ENCODE measurements around the gene TNFRSF8. TPM values are rescaled to one million over a fixed set of nuclear protein-coding genes. Genes with fewer than 3 reads are reported as not detected.

The TNFRSF8 gene
- total and polyA plus RNA-seq, 2 of the 13 experiments (the other 11 are each of a cell fraction or from before 2014, with no cell fraction given) = not detected

- no peak overlapping the region for H2AFZ ChIP-seq (ENCODE audit: low read length)
- 25% methylated on average over 9 of the region's 9 CpGs for WGBS (ENCODE audit: low lambda C conversion rate)
- H3K79me2 ChIP-seq (ENCODE audit: insufficient read depth, low read length) = no peaks in the 10 kb centered on the region
- no peak for DNase-seq (ENCODE audit: low spot score)
- ATAC-seq = no peak
- POLR2A ChIA-PET = no interaction called here
- peaks cover 0 to 12% of the 10 kb centered on the region in 2 experiments; a peak in 2 of 5 replicates for H3K27me3 ChIP-seq (ENCODE audit: control insufficient read depth in 1 of 2, insufficient read depth in 2 of 2, low read length in 2 of 2)
- no peaks in the 10 kb centered on the region for H3K9me3 ChIP-seq (ENCODE audit: low read length)
- CTCF ChIA-PET (ENCODE audit: low intra/inter-chr PET ratio, low total read pairs) = no interaction called here
- intact Hi-C loops (cut with micrococcal nuclease; ENCODE audit: unreplicated experiment) = no loop called here
- no peaks in the 10 kb centered on the region for H3K36me3 ChIP-seq (replicated peaks in 1 of 2; ENCODE audit: control insufficient read depth in 1 of 2, insufficient read depth in 2 of 2, low read length in 2 of 2)
- no peak overlapping the region for H3K4me3 ChIP-seq (replicated peaks in 1 of 3; ENCODE audit: insufficient read depth in 1 of 3, low read depth in 2 of 3, low read length in 3 of 3)
- no peaks in the 10 kb centered on the region for H4K20me1 ChIP-seq (ENCODE audit: insufficient read depth, low read length)
- H3K4me2 ChIP-seq (ENCODE audit: low read depth, low read length) = no peak overlapping the region
- no peak overlapping the region for H3K27ac ChIP-seq (ENCODE audit: extremely low read length, insufficient read depth, low read length)
- peaks cover 14% of the 10 kb centered on the region for H3K4me1 ChIP-seq (ENCODE audit: insufficient read depth, low read length)
- no peak overlapping the region for H3K9ac ChIP-seq (ENCODE audit: insufficient read depth, low read depth, low read length)
- FAIRE-seq = no peak
- in situ Hi-C loops (cut with HindIII; ENCODE audit: extremely low pct_ligation_motif_present, low pct_unique_long_range_greater_than_20kb) = no loop called here
- BruUV-seq (replicated peaks) = no TSS peak
- TF ChIP-seq SP1 (IDR thresholded peaks at IDR 0.05) = no peak
- TF ChIP-seq SP1 (CRISPR knock-in tag; IDR thresholded peaks at IDR 0.05) = no peak
- TF ChIP-seq, protein P1, sequence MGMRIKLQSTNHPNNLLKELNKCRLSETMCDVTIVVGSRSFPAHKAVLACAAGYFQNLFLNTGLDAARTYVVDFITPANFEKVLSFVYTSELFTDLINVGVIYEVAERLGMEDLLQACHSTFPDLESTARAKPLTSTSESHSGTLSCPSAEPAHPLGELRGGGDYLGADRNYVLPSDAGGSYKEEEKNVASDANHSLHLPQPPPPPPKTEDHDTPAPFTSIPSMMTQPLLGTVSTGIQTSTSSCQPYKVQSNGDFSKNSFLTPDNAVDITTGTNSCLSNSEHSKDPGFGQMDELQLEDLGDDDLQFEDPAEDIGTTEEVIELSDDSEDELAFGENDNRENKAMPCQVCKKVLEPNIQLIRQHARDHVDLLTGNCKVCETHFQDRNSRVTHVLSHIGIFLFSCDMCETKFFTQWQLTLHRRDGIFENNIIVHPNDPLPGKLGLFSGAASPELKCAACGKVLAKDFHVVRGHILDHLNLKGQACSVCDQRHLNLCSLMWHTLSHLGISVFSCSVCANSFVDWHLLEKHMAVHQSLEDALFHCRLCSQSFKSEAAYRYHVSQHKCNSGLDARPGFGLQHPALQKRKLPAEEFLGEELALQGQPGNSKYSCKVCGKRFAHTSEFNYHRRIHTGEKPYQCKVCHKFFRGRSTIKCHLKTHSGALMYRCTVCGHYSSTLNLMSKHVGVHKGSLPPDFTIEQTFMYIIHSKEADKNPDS (CRISPR knock-in tag; IDR thresholded peaks at IDR 0.05) = no peak
- TF ChIP-seq PREB (CRISPR knock-in tag; IDR thresholded peaks at IDR 0.05) = no peak
- TF ChIP-seq SMYD3 (CRISPR knock-in tag; IDR thresholded peaks at IDR 0.05) = no peak
- no peak for TF ChIP-seq ZNF33B (CRISPR knock-in tag; IDR thresholded peaks at IDR 0.05)
- TF ChIP-seq ATM (IDR thresholded peaks at IDR 0.05; ENCODE audit: borderline replicate concordance) = no peak
- no peak for TF ChIP-seq PBX2 (CRISPR knock-in tag; IDR thresholded peaks at IDR 0.05)
- no peak for TF ChIP-seq ZNF605 (CRISPR knock-in tag; IDR thresholded peaks at IDR 0.05)
- no peak for TF ChIP-seq HMGXB4 (CRISPR knock-in tag; IDR thresholded peaks at IDR 0.05; ENCODE audit: borderline replicate concordance in 1 of 2, low read depth in 1 of 2)
- TF ChIP-seq, protein P2, sequence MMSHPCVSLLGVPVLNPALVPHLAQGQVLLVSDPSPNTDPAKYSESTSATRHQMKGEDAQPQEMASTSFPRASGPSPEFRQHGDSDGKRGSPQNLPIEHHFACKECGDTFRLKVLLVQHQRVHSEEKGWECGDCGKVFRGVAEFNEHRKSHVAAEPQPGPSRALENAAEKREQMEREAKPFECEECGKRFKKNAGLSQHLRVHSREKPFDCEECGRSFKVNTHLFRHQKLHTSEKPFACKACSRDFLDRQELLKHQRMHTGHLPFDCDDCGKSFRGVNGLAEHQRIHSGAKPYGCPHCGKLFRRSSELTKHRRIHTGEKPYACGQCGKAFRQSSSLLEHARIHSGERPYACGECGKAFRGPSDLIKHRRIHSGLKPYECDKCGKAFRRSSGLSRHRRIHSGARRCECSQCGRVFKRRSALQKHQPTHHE (CRISPR knock-in tag; IDR thresholded peaks at IDR 0.05; ENCODE audit: borderline replicate concordance) = no peak
- no peak for TF ChIP-seq ZNF772 (CRISPR knock-in tag; IDR thresholded peaks at IDR 0.05)
- TF ChIP-seq, protein P3, sequence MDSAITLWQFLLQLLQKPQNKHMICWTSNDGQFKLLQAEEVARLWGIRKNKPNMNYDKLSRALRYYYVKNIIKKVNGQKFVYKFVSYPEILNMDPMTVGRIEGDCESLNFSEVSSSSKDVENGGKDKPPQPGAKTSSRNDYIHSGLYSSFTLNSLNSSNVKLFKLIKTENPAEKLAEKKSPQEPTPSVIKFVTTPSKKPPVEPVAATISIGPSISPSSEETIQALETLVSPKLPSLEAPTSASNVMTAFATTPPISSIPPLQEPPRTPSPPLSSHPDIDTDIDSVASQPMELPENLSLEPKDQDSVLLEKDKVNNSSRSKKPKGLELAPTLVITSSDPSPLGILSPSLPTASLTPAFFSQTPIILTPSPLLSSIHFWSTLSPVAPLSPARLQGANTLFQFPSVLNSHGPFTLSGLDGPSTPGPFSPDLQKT (CRISPR knock-in tag; IDR thresholded peaks at IDR 0.05; ENCODE audit: borderline replicate concordance) = no peak
- no peak for TF ChIP-seq CHD2 (IDR thresholded peaks at IDR 0.05; ENCODE audit: low read depth, low read length)
- TF ChIP-seq, protein P4, sequence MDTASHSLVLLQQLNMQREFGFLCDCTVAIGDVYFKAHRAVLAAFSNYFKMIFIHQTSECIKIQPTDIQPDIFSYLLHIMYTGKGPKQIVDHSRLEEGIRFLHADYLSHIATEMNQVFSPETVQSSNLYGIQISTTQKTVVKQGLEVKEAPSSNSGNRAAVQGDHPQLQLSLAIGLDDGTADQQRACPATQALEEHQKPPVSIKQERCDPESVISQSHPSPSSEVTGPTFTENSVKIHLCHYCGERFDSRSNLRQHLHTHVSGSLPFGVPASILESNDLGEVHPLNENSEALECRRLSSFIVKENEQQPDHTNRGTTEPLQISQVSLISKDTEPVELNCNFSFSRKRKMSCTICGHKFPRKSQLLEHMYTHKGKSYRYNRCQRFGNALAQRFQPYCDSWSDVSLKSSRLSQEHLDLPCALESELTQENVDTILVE (CRISPR knock-in tag; IDR thresholded peaks at IDR 0.05) = no peak
- TF ChIP-seq ZNF253 (CRISPR knock-in tag; IDR thresholded peaks at IDR 0.05; ENCODE audit: borderline replicate concordance) = no peak
Observed at GRCh38 chr1:12163210-12163609, 100.1 kb downstream of the TNFRSF8 start.
